GM12878 (cell line): ENCODE data around the gene EPN1. TPM values are rescaled to one million over a fixed set of nuclear protein-coding genes. Genes with fewer than 3 reads are reported as not detected.

Source experiments
- BCL11A ChIP-seq: IDR thresholded peaks from 2 replicates; pipeline ENCODE4 v1.6.1; 2011; ENCODE audit warnings: low read depth, low read length
- BHLHE40 ChIP-seq, 2 experiments: fragments of 450-650 bp in 1 of 2; IDR thresholded peaks; 2 replicates each; pipeline ENCODE4 v1.6.1; 2011 to 2017; ENCODE audit warnings: low read depth in 2 of 2, borderline replicate concordance in 1 of 2, improper control_type of control experiment in 1 of 2, low read length in 1 of 2, mild to moderate bottlenecking in 1 of 2
- EGR1 ChIP-seq, 2 experiments: IDR thresholded peaks; 1 replicate in 1 of 2; 2 replicates in 1 of 2; pipeline ENCODE4 v1.6.1; 2011 to 2012; ENCODE audit warnings: low read depth in 2 of 2, low read length in 2 of 2, borderline replicate concordance in 1 of 2, mild to moderate bottlenecking in 1 of 2, moderate library complexity in 1 of 2
- ESRRA ChIP-seq: IDR thresholded peaks from 2 replicates; pipeline ENCODE4 v1.6.1; 2012; ENCODE audit warnings: mild to moderate bottlenecking, low read length, improper control_type of control experiment
- IRF4 ChIP-seq: IDR thresholded peaks from 2 replicates; pipeline ENCODE4 v1.6.1; 2011; ENCODE audit warnings: low read depth, low read length
- LARP7 ChIP-seq: fragments of 450-650 bp; IDR thresholded peaks from 2 replicates; pipeline ENCODE4 v1.6.1; 2017; ENCODE audit warnings: mild to moderate bottlenecking
- MEF2A ChIP-seq: IDR thresholded peaks from 2 replicates; pipeline ENCODE4 v1.6.1; 2011; ENCODE audit warnings: low read depth, mild to moderate bottlenecking, low read length, moderate library complexity; ENCODE audit not compliant: insufficient read depth
- MXI1 ChIP-seq: fragments of 150-350 bp; IDR thresholded peaks from 2 replicates; pipeline ENCODE4 v1.6.1; 2011; ENCODE audit warnings: low read depth, mild to moderate bottlenecking, inconsistent platforms, low read length, improper control_type of control experiment
- MYC ChIP-seq: IDR thresholded peaks from 2 replicates; pipeline ENCODE4 v1.6.1; 2011; ENCODE audit warnings: mild to moderate bottlenecking, low read length, moderate library complexity, inconsistent platforms; ENCODE audit not compliant: insufficient read depth, insufficient replicate concordance, insufficient read length, severe bottlenecking
- NR2F1 ChIP-seq: fragments of 450-650 bp; conservative IDR thresholded peaks from 2 replicates; pipeline ENCODE4 v1.6.1; 2017; ENCODE audit warnings: mild to moderate bottlenecking
- SIN3A ChIP-seq: IDR thresholded peaks from 2 replicates; pipeline ENCODE4 v1.6.1; 2012; ENCODE audit warnings: low read depth, low read length, improper control_type of control experiment
- SUZ12 ChIP-seq: fragments of 200-600 bp; sonication (generic); IDR thresholded peaks from one replicate; pipeline ENCODE4 v1.6.1; 2018; ENCODE audit warnings: antibody characterized with exemption, mild to moderate bottlenecking; ENCODE audit not compliant: unreplicated experiment
- WRNIP1 ChIP-seq: IDR thresholded peaks from 2 replicates; pipeline ENCODE4 v1.6.1; 2011; ENCODE audit warnings: low read depth, low read length, improper control_type of control experiment, borderline replicate concordance
- ZBTB40 ChIP-seq: fragments of 450-650 bp; IDR thresholded peaks from 2 replicates; pipeline ENCODE4 v1.6.1; 2016; ENCODE audit warnings: mild to moderate bottlenecking, moderate library complexity, borderline replicate concordance
- ZNF24 ChIP-seq: fragments of 450-650 bp; IDR thresholded peaks from 2 replicates; pipeline ENCODE4 v1.6.1; 2017; ENCODE audit warnings: antibody characterized with exemption, mild to moderate bottlenecking
- polyA plus RNA-seq, 11 experiments: library from polyadenylated mRNA; depleted of rRNA in 4 of 11; unstranded in 6 of 11; stranded (reverse) in 5 of 11; fragments of >200 nt; fragmentation: Nextera tagmentation in 4 of 11; fragmentation: Illumina TruSeq in 1 of 11; extraction: Ambion mirVana in 4 of 11; extraction: Trizol in 1 of 11; gene quantifications; 1 replicate in 1 of 11; 2 replicates in 10 of 11; pipeline versions ENCODE4 v1.2.1 to v1.2.3, GENCODE V29; 2011 to 2016; ENCODE audit warnings: inconsistent platforms in 2 of 11, missing spikeins in 2 of 11, low read depth in 1 of 11
- total RNA-seq, 4 experiments: library from RNA; depleted of rRNA in 3 of 4; stranded (reverse); fragments of >200 nt in 3 of 4; fragmentation: Illumina TruSeq in 1 of 4; extraction: Trizol in 1 of 4; gene quantifications; 2 replicates each; pipeline versions ENCODE4 v1.2.1 to v1.2.3, GENCODE V29; 2013 to 2021
- TF ChIP-seq, protein P1 (sequence below): fragments of 450-650 bp; IDR thresholded peaks from 2 replicates; pipeline ENCODE4 v1.6.1; 2017; ENCODE audit warnings: mild to moderate bottlenecking, moderate library complexity
- TF ChIP-seq, protein P2 (sequence below): IDR thresholded peaks from 2 replicates; pipeline ENCODE4 v1.6.1; 2012; ENCODE audit warnings: mild to moderate bottlenecking, low read depth, low read length

EPN1 gene
- total and polyA plus RNA-seq, 10 of the 15 experiments (the other 5 are each of a cell fraction or from before 2014, with no cell fraction given): 0.11 to 88.5 (median 10.6) TPM

DNA sequence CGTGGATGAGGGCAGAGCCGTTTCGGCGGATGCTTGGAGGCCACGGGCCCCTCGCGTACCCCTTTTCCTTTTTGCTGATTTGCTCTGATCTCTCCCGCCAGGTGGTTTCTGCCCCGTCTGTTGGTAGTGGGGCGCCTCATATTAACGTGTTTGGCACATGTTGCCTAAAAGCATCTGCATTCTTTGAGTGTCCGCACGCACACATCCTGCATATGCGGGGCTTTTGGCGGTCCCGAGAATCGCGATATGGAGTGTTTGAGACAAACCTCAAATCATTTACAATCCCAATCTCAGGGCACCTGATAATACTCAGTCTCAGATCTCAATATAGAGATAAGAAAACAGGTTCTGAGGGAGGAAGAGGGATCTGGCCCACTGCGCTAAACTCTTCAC lies 19.4 kb upstream of the EPN1 start (continued):
- TF ChIP-seq, protein P1, sequence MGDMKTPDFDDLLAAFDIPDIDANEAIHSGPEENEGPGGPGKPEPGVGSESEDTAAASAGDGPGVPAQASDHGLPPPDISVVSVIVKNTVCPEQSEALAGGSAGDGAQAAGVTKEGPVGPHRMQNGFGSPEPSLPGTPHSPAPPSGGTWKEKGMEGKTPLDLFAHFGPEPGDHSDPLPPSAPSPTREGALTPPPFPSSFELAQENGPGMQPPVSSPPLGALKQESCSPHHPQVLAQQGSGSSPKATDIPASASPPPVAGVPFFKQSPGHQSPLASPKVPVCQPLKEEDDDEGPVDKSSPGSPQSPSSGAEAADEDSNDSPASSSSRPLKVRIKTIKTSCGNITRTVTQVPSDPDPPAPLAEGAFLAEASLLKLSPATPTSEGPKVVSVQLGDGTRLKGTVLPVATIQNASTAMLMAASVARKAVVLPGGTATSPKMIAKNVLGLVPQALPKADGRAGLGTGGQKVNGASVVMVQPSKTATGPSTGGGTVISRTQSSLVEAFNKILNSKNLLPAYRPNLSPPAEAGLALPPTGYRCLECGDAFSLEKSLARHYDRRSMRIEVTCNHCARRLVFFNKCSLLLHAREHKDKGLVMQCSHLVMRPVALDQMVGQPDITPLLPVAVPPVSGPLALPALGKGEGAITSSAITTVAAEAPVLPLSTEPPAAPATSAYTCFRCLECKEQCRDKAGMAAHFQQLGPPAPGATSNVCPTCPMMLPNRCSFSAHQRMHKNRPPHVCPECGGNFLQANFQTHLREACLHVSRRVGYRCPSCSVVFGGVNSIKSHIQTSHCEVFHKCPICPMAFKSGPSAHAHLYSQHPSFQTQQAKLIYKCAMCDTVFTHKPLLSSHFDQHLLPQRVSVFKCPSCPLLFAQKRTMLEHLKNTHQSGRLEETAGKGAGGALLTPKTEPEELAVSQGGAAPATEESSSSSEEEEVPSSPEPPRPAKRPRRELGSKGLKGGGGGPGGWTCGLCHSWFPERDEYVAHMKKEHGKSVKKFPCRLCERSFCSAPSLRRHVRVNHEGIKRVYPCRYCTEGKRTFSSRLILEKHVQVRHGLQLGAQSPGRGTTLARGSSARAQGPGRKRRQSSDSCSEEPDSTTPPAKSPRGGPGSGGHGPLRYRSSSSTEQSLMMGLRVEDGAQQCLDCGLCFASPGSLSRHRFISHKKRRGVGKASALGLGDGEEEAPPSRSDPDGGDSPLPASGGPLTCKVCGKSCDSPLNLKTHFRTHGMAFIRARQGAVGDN: no peak
- no peak for TF ChIP-seq LARP7
- no peak for TF ChIP-seq BCL11A
- TF ChIP-seq BHLHE40 (IDR thresholded peaks at IDR 0.05; ENCODE audit: borderline replicate concordance in 1 of 2, low read depth in 2 of 2, low read length in 1 of 2): 0 out of 4 replicates have a peak, but pooled peaks of 1 of the 2 experiments have one; percentile 37
- TF ChIP-seq SIN3A: no peak; the same call in 1 of the 2 replicates
- TF ChIP-seq, protein P2, sequence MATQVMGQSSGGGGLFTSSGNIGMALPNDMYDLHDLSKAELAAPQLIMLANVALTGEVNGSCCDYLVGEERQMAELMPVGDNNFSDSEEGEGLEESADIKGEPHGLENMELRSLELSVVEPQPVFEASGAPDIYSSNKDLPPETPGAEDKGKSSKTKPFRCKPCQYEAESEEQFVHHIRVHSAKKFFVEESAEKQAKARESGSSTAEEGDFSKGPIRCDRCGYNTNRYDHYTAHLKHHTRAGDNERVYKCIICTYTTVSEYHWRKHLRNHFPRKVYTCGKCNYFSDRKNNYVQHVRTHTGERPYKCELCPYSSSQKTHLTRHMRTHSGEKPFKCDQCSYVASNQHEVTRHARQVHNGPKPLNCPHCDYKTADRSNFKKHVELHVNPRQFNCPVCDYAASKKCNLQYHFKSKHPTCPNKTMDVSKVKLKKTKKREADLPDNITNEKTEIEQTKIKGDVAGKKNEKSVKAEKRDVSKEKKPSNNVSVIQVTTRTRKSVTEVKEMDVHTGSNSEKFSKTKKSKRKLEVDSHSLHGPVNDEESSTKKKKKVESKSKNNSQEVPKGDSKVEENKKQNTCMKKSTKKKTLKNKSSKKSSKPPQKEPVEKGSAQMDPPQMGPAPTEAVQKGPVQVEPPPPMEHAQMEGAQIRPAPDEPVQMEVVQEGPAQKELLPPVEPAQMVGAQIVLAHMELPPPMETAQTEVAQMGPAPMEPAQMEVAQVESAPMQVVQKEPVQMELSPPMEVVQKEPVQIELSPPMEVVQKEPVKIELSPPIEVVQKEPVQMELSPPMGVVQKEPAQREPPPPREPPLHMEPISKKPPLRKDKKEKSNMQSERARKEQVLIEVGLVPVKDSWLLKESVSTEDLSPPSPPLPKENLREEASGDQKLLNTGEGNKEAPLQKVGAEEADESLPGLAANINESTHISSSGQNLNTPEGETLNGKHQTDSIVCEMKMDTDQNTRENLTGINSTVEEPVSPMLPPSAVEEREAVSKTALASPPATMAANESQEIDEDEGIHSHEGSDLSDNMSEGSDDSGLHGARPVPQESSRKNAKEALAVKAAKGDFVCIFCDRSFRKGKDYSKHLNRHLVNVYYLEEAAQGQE: no peak
- TF ChIP-seq NR2F1: no peak
- no peak for TF ChIP-seq IRF4
- 0 out of 2 replicates have a peak, but pooled peaks have one; percentile 19 for TF ChIP-seq WRNIP1
- no peak for TF ChIP-seq MYC
- TF ChIP-seq ZNF24: no peak
- TF ChIP-seq SUZ12: no peak
- no peak for TF ChIP-seq EGR1 (IDR thresholded peaks at IDR 0.05; ENCODE audit: borderline replicate concordance in 1 of 2, low read depth in 2 of 2, low read length in 2 of 2)
- 0 out of 2 replicates have a peak, but pooled peaks have one; percentile 22 for TF ChIP-seq MEF2A
- no peak; the same call in 1 of the 2 replicates for TF ChIP-seq MXI1
- no peak for TF ChIP-seq ESRRA
- TF ChIP-seq ZBTB40: peak; percentile 20; the same call in 1 of the 2 replicates
